Fibroblast of skin of right biceps (primary cell): ENCODE data around the gene CCDC69.
A peak's percentile ranks its signal among the peaks of the same experiment; 100 is the strongest.
"Not testable (repeated sequence)": the region's sequence is repeated elsewhere in the genome, so short reads cannot be mapped to it uniquely, and the experiment has no call there.

Experiments
- DNase-seq: peaks from one replicate; pipeline ENCODE4 v3.0.0-alpha.2; 2013

CCDC69 gene

DNA sequence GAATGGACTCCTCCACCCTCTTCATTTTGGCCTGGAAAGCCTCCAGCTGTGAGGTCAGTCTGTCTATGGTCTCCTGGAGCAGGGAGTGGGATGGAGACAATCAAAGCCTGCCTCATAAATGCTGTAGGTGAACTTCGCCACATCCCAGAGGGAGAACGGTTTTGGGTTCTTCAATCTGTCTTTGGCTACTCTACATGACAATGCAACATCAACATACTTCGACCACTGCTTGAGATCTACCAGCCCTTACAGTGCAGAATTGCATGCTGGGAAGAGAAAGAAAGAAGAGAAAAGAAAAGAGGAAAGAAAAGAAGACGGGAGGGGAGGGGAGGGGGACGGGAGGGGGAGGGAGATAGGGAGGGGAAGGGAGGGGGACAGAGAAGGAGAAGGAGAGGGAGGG lies 37.8 kb downstream of the CCDC69 start:
- DNase-seq, result no peak

DNA sequence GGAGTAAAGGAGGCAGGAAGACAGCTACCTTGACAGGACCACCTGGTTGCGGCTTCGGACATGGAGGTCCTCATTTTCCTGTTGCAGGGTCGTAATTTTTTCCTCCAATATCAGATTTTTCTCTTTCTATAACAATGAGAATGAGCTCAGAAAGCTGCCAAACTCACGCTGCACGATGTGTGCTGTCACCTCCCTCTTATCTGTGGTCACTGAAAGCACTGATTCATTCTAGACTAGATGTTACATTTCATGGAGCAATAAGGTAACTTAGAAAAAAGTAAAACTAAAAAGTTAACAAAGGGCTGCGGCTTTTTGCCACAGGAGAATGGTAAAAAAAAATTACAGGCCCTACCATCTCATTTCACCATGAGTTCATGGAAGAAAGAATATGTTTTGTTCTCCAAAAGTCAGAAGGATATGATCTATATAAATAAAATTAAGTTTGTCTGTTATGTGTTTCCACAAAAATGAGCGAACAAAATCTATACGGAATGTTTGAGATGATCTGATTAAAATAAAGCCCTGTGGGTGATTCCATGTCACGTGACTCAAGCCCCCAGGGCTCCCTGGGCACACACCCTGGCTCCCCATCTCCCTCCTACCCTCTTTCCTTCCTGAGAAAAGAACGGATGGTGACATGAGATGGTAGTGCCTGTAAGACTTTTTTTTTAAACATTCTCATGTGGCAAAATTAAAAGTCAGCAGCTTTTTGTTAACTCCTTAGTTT lies 39.4 kb downstream of the CCDC69 start:
- no peak for DNase-seq

DNA sequence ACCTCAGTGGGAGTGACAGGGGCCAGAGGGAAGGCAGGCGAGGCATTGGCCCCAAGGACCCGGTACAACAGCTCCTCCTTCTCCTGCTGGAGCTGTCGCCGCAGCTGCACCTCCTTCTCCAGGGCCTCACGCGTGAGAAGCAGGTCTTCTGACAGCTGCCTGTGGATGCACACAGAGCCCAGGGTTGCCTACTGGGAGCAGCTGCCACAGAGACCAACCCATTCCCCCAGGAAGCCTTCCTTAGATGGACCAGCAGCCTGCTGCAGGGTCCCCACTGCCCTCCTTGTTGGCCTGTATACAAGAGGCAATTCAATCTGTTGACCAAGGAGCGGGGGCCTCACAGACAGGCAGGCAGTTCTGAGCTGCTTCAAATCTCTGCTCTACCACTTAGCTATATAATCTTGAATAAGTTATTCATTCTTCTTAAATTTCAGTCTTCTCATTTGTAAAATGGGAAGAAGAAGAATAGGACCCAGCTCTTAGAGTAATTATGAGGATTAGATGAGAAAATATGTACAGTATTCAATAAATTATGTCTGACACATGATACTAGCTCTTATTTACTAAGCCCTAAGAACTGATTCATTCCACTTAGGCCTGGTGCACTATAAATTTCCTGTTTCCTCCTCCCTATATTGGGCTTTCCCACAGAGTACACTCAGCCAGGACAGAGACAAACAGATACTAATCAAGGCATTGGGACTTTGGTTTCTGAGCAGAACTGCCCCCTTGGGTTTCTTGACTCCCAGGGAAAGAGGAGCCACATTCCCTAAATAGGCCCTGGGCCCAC lies 40.2 kb downstream of the CCDC69 start:
- DNase-seq, result peak; percentile 23

DNA sequence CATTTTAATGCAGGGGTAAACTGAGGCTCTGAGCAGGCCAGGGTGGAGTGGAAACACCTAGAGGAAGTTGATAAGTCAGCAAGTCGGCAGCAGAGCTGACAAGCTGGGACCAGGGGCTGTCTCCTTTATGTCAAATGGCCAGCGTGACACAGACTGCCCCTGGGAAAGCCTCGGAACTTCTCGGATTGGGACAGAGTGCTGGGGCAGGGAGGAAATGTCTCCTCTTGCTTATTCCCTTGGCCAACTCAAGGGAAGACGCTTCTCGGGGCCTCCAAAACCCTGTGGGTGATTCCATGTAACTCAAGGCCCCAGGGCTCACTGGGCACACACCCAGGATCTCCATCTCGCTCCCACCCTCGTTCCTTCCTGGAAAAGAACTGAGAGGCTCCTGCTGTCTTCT lies 40.9 kb downstream of the CCDC69 start:
- DNase-seq, result no peak

DNA sequence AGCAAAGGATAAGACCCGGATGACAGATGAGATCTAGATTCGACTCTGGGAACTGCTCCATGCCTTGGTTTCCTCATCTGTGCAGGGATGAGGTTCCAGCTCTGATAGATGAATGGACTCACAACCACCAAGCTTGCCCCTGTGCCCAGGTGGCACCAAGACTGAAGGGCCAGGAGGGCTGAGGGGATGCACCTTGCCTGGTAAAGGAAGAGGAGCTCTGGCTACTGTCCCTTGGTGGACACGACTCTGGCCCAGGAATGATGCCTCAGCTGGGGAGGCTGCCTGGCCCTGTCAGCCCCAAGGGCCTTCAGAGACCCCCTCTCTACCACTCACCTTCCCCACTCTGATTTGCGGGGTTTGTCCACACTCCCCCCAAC lies 41.4 kb downstream of the CCDC69 start:
- DNase-seq, result no peak

DNA sequence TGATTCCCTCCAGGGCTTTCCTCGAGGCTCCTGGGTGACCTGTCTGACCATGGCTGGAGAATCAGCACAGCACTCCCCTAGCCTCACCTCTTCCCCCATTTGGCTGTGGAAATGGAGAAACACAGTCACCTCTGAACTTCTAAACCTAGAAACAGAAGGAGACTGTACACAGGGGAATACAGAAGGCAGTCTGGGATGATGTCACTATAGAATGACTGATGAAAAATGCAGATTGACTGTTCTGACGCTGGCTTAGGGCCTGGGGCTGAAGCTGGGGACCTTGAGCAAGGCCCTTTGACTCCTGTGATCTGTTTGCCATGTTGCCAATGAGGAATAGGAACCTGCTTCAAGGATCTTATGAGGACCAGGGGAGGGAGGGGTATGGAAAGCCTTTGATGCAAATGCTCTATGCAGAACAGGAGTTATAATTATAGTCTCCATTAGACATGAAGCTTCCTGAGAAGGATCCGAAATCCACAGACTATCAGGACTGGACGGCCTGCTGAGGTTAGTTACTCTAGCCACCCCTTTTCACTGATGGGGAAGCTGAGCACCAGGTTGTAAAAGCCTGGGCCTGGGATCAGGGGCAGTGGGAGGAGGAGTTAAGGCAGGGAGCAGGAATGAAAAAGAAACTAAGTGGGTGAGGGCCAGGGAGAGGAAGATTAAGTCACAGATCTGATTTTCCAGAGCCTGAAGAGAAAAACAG lies 41.9 kb downstream of the CCDC69 start:
- no peak for DNase-seq

DNA sequence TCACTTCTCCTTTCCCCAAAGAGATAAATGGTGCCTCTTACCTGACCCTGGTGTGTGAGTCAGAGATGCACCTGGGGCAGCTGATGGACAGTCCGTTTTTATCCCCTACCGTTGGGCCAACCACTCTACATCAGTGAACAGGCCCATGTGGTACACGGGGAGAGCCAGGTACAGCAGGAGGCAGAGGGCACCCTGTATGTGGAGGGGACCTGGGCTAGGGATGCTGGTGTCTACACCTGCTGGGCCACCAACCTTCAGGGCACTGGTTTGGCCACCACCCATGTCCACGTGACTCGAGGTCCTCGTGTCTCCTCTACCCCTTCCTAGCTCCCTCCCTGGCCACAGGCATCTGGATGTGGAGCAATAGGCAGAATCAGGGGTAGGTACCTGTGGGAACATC lies 43.6 kb downstream of the CCDC69 start:
- DNase-seq, result no peak

DNA sequence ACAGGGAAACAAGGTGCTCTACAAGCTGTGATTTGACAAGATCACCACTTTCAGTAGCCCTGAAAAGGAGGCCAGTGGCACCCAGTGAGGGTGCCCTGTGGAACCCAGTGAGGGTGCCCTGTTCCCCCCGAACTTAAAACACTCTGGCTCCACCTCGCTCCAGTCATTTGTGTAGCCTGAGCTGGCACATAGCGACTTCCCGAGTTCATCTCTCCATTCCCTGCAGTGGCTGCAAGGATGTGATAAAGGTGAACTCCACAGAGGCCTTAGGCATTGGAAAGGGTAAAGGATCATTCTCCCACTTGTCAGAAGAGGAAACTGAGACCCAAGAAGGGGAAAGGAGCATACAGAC lies 44.4 kb downstream of the CCDC69 start:
- DNase-seq, result no peak

DNA sequence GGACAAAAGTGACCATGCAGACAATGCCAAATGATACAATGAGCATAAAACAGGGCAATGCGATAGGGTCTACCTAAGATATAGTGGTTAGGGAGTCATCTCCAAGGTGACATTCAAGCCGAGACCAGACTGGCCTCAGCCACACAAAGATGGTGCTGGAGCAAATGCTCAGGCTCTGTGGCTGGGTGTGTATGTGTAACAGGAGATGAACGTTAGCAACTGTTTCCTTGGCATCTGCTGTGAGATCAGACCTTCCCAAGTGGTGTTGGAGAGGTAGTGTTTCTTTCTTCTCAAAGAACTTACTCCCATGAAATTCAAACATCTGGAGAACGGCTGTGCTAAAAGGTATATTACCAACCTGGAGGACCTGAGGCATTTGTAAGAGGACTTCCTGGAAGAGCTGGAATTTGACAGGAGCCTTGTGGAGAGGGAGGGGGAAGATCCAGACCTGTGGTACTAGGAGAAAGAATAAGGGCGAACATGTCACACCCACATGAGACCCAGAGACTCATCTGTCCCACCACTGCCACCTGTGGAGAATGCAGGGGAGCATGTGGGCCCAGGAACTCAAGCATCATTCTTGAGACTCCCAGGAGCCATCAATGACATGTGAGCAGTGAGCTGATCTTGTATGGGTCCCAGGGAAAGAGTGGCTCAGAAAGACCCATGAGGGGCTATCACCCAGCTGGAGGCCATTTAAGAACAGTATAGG lies 45.0 kb downstream of the CCDC69 start:
- DNase-seq, result no peak

DNA sequence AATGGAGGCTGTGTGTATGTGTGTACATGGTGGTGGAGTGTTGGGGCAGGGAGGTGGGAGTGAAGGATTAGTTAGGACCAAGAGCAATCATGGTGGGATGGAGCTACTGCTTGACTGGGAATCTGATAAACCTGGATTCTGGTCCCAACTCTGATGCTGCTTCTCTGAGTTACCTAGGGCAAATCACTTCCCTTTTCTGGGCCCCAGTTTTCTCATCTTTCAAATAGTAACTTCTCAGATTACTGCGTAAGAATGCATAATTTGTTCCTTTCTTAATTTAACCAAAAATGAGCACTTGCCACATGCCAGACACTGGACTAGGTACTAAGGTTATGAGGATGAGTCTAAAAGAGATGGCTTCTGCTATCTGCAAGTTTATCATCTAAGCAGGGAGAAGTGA lies 45.5 kb downstream of the CCDC69 start:
- no peak for DNase-seq

DNA sequence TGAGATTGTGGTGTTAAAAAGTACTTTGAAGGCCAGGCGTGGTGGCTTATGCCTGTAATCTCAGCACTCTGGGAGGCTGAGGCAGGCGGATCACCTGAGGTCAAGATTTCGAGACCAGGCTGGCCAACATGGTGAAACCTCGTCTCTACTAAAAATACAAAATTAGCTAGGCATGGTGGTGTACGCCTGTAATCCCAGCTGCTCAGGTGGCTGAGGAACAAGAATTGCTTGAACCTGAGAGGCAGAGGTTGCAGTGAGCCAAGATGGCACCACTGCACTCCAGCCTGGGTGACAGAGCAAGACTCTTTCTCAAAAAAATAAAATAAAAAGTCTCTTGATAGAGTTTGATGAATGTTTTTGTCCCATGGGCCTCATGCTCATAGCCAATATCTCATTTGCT lies 47.6 kb downstream of the CCDC69 start:
- DNase-seq, result not testable (repeated sequence)

DNA sequence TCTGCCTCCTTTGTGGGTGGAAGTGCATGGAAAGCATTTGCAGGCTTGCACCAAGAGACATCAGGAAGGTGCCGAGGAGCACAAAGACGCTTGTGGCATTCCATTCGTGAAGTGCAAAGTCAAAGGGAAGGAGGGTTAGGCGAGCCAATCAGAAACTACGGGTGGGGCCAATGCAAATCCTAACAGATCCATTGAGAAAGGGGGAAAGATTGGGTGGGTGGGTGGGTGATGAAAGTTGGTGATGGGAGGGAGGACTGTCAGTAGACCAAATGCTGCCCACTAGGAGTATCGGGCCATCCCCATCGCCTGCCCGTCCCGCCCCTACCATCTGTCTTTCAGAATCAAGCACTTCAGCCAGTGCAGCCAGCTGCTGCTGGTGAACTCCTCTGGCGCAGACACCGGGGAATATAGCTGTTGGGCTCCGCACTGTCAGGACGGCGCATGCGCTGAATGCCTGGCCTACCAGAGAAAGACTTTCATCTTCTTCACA lies 49.2 kb downstream of the CCDC69 start:
- DNase-seq, result no peak

DNA sequence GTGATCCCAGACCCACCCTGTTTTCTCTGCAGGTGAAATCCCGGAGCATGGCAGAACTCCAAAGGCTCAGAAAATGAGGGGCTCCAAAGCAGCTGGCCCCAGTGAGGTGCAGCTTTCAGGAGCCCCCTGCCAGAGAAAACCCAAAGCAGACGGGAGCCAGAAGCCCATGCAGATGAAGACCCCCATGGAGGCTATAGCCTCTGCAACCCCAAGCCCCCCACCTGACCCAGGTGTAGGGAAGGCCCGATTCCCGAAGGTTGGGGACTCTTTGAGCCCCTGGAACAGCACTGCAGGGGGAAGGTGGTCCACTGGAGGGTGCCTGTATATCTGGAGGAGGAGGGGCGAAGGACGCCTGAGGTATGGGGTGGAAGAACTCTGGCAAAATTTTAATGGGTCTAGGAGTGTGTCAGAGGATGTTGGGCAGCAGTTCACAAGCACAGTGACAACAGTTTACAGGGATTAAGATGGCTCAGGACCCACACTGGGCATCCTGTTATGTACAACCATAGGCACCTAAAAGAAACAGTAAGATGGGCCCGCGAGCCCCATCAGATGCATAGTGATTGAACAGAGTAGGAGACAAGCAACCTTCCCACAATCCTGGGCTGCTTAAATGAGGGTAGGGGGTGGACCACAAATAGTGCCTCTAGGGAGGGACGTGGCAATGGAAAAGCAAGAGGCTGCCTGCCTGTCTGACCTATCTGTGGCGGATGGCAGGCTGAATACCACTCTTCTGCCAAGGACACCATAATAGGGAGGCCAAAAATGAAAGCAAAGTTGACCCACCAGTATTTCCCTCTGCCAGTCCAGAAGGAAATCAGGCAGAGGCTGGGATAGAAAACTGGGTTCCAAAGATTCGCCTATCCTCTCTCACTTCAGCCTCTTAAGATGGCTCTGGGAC lies 49.9 kb downstream of the CCDC69 start:
- no peak for DNase-seq

DNA sequence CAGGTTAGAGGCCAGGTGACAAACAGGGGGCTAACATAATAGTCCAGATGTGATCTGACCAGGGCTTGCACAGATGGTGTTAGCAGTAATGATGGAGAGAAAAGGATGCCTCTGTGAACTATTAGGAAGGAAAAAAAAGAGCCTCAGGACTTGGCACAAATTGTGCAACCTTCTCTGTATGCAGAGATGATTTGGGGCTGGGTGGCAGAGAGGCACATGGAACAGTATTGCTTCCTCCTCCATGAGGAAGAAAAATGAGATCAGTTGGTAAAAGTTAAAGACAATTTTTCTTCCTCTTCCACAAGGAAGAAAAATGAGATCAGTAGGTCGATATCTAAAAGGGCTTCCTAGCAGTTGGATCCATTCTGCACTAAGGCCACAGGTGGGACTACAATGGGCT lies 52.4 kb downstream of the CCDC69 start:
- no peak for DNase-seq

DNA sequence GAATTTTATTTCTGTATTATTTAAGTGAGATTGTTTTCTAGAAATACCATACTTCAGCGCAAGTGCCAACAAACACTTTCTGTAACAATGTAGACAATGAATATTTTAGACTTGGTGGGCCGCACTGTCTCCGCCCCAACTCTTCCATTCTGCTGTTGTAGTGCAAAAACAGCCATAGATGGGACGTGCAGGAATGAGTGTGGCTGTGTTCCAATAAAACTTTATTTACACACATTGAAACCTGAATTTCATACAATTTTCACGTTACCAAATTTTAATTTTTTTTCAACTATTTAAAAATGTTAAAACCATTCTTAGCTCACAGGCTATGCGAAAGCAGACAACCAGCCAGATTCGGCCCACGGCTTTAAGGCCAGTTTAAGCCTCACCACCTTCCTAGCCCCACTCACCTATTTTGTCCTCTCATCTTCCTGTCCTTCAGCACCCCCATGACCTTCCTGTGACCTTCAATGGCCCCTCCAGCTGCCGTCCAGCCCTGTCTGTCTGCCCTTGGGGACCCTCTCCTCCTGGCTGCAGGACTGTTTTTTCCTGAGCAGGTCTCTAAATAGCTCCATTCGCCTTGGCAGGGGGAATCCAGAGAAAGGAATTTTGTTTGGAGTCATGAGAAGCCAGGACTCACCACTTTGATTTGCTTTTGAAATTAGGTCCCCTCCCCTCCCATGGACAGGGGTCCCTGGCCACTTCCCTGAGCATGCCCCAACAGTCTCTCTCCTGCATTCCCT lies 55.1 kb downstream of the CCDC69 start:
- DNase-seq, result no peak

DNA sequence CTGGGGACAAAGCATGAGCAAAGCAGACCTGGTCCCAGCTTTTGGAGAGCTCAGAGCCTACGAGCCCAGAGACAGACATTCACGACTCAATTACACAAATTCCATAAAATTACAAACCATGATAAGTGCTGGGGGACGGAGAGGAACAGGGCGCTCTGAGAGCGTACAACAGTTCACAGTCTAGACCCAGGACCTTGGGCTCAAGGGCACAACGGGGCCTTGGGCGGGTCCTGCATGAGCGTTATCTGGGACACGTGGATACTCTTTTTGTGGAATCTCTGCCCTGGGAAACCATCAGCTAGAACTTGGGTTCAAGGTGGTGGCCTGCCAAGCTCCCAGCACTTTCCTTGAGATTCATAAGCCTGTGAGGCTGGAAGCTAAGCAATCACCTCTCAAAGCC lies 56.9 kb downstream of the CCDC69 start:
- no peak for DNase-seq

DNA sequence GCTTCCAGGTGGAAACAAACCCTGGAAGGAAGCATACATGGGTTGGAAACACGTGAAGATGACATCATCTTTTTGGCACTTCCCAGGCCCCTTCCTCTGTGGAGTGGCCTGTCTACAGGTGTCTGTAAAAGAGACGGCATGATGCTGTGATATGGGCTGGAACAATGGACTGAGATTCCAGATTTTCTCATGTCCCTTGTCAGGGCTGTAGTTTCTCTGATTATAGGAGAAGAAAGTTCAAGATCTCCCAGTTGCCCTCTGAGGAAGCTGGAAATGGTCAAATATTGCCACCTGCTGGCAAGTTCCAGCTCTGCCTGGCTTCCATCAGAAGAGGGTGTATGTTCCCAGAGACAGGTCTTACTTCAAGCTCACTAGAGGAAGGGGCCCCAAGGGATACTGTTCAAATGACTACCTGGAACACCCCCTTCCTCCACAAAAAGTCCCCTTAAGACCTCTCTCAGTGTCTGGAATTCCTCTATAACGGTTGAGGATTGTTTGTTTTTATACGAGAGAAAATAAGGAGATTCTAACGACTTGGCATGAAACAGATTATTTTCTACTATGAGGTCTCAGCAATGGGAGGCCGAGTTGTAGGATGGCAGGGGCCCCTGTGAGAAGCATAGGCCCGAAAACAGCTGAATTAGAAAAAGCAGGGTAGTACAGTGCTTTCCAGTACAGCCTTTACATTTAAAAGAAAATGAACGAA lies 59.1 kb downstream of the CCDC69 start:
- DNase-seq, result peak; percentile 67

DNA sequence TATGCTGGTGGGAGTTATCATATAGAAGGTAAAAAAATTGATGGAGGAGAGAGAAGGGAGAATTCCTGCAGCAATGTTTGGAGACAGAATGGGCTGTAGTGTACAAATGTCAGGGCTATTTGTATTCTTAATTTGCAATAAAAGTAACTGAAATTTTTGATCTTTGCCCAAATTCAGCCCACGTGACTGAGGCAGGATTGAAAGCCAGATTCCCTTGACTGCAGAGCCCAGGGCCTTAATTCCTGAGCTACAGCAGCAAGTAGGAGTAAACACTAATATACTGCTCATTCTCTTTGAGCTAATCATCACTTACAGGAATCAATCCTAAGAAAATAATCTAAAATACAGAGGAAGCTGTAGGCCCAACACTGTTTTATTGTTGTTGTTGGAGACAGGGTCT lies 61.1 kb downstream of the CCDC69 start:
- DNase-seq, result no peak

DNA sequence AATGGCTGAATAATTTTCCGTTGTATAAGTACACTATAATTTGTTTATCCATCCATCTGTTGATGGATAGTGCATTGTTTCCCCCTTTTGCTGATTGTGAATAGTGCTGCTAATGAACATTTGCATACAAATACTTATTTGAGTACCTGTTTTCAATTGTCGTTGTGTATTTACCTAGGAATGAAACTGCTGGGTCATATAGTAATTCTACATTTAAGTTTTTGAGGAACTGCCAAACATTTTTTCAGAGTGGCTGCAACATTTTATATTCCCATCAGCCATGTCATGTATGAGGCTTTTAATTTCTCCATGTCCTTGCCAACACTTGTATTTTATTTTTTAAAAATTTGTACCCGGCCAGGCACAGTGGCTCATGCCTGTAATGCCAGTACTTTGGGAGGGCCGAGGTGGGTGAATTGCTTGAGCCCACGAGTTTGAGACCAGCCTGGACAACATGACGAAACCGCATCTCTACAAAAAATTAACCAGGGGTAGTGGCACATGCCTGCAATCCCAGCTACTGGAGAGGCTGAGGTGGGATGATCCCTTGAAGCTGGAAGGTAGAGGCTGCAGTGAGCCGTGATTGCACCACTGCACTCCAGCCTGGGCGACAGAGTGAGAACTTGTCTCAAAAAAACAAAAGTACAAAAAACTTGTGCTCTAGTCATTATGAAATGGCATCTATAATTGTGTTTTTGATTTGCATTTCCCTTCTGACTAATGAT lies 64.1 kb downstream of the CCDC69 start:
- no peak for DNase-seq

DNA sequence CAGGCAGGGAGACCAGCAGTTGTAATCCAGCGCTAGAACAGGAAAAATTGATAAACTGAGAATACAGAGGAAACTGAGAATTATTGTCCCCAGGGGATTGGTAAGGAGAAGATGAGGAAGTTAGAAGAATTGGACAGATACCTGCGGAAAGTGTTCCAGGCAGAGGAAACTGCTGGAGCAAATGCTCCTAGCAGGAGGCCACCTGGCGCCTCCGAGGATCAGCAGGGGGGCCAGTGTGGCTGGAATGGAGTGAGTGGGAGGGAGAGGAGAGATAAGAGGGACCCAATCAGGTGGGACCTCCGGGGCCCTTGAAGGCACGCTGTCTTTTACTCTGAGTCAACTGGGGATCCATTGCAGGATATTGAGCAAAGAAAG lies 65.6 kb downstream of the CCDC69 start:
- no peak for DNase-seq
